GM04504 (cell line): ENCODE results near the gene SH3RF2.
A peak's percentile ranks its signal among the peaks of the same experiment; 100 is the strongest.
"Not testable (repeated sequence)": the region's sequence is repeated elsewhere in the genome, so short reads cannot be mapped to it uniquely, and the experiment has no call there.

Experiments used
- DNase-seq: peaks from one replicate; pipeline ENCODE4 v3.0.0-alpha.2; 2012; ENCODE audit warnings: low read depth

SH3RF2 gene

DNA sequence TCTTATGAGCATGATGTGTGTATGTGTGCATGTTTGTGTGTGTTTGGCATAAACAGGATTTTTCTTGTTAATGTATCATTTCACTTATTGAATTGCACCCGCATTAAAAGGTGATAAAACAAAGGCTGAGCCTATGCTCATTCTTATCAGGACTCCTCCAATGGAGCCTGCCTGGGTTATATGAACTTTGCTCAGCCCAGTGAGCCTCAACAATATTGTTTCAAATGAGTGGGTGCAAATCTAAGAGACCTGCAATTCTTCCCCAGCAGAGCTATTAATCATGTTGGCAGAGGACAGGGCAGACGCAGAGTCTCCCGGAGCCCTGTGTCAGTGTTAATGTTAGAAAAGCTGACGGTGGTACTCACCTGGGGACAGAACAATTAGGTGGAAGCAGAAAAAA, 71.6 kb downstream of the SH3RF2 start:
- no peak for DNase-seq

DNA sequence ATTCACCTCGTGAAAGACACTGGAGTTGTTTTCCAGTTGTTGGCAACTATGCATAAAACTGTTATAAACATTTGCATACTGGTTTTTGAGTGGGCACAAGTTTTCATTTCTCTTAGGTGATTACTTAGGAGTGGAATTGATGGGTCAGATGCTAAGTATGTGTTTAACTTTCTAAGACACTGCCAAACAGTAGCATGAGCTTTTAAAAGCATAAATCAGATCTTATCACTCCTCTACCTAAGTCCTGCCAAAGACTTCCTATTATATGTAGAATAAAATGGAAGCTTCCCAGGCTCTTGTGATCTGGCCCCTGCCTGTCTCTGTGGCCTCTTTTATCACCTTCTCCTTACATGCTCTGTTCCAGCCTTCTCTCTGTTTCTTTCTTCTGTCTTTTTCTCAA, 72.6 kb downstream of the SH3RF2 start:
- DNase-seq: no peak

DNA sequence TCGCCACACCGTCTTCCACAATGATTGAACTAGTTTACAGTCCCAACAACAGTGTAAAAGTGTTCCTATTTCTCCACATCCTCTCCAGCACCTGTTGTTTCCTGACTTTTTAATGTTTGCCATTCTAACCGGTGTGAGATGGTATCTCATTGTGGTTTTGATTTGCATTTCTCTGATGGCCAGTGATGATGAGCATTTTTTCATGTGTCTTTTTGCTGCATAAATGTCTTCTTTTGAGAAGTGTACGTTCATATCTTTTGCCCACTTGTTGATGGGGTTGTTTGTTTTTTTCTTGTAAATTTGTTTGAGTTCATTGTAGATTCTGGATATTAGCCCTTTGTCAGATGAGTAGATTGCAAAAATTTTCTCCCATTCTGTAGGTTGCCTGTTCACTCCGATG, 74.1 kb downstream of the SH3RF2 start:
- not testable (repeated sequence) for DNase-seq

DNA sequence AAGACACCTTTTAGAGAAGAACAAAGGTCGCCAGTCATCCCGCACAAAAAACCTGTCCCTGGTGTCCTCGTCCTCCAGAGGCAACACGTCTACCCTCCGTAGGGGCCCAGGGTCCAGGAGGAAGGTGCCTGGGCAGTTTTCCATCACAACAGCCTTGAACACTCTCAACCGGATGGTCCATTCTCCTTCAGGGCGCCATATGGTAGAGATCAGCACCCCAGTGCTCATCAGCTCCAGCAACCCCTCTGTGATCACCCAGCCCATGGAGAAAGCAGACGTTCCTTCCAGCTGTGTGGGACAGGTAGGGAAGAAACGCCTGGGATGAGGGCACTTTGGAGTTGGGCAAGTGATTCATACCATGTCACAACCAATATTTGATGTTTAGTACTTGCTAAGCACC, 77.4 kb downstream of the SH3RF2 start:
- DNase-seq: no peak

DNA sequence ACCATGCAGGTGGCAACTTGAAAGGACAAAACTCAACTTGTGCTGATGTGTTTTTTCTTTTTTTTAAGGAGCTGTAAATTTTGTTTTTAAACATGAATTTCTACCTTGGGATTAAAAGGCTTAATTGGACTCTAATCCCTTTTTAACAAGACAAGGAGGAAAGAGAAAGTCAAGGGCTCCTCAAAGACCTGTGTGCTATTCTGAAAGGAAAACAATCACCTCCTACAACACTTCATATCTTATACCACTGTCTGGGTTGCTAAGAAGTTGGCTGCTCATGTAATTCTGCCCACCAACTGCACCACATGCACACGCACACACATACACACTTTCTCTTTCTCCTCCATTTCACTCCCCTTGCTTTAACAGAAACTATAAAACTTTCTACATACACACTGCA, 78.6 kb downstream of the SH3RF2 start:
- DNase-seq: no peak

DNA sequence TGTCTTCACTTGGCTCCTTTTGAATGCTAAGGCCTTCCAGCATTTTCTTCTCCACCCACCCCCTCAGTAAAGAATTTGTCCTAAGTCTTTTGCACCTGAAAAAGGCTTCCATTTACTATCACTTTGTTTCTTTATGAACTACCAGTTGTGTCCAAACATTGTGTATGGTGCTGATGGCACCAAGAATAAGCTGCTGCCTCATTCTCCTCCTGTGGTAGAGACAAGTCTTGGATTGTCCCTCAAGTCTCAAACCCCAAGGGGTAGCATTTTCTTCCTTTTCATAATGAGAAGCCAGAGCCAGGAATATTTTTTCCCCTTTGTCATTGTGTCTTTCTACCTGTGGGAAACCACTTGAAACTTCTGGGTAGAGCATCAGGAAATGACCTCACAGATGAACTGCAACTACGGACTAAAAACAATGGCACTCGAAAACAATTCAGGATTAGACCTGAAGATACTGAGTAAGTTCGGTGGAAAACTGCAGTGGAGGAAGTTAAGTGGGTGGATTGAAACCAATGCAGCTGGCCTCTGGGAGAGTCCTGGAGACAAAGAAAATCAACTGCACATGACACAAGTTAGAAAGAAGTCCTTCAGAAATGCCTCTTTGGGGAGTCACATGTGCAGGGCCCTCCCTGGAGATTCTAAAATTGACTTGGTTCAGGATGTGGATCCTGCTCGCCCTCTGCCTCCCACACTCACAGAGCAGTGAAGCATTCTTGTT, 80.5 kb downstream of the SH3RF2 start:
- no peak for DNase-seq

DNA sequence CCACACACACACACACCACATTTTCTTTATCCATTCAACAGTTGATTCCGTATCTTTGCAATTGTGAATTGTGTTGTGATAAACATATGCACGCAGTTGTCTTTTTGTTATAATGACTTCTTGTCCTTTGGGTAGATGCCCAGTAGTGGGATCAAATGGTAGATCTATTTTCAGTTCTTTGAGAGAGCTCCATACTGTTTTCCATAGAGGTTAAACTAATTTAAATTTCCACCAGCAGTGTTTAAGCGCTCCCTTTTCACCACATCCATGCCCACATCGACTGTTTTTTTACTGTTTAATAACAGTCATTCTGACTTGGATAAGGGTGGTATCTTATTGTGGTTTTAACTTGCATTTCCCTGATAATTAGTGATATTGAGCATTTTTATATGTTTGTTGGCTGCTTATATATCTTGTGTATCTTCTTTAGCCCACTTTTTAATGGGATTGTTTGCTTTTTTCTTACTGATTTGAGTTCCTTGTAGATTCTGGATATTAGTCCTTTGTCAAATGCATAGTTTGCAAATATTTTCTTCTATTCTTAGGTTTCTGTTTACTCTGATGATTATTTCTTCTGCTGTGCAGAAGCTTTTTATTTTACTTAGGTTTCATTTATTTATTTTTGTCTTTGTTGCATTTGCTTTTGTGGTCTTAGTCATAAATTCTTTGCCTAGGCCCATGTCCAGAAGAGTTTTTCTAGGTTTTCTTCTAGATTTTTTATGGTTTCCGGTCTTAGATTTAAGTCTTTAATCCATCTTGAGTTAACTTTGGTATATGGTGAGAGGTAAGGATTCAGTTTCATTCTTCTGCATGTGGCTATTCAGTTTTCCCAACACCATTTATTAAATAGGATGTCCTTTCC, 82.4 kb downstream of the SH3RF2 start:
- no peak for DNase-seq

DNA sequence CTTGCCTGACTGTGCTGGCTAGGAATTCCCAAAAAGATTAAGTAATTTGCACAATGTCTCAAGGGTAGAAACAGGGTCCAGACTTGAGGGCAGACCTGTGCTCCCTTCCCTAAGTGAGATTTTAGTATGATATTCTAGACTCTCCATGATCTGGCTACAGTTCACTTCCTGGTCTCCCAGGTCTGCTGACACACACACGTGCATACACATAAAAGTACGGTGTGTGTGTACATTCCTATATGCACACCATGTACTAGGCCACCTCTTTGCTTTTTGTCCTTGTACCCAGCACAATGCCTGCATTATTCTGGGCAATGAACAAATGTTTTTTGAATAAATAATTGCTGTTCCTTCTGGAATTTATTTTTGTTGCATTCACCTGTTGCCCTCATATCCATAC, 83.7 kb downstream of the SH3RF2 start:
- no peak for DNase-seq

DNA sequence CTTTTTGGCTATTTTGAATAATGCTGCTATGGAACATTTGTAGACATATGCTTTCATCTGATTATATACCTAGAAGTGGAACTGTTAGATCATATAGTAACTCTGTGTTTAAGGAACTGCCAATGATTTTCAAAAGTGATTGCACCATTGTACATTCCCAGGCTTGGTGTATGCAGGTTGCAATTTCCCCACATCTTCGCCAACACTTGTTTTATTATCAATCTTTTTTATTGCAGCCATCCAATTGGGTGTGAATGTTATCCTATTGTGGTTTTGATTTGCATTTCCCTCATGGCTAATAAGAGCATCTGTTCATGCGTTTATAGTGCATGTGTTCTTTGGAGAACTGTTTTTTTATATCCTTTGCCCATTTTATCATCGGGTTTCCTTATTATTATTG, 87.7 kb downstream of the SH3RF2 start:
- DNase-seq: no peak

DNA sequence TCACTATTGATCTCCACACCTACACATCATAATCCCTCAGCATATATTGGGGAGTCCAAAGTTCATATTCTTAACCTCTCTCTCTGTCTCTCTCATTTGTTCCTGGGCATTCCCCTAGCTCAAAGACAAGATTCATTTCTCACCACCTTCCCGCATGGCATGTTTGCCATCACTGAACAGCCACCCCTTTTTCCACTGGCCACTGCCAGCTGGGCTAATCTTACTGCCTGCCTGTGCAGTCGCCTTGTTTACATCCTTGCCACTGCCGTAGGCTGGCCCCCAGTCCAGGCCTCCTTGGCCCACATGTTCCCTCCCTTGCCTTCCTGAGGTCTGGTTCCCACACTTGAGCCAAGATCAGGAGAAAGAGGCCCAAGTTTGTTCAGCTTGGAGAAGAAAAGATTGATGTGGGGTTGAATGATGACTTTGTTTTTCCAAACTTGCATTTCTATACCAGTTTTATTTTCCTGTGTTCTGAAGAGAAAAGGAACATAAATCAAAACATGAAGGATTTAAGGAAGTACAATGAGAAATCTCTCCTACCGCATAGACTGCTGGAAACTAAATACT, 88.8 kb downstream of the SH3RF2 start:
- no peak for DNase-seq

DNA sequence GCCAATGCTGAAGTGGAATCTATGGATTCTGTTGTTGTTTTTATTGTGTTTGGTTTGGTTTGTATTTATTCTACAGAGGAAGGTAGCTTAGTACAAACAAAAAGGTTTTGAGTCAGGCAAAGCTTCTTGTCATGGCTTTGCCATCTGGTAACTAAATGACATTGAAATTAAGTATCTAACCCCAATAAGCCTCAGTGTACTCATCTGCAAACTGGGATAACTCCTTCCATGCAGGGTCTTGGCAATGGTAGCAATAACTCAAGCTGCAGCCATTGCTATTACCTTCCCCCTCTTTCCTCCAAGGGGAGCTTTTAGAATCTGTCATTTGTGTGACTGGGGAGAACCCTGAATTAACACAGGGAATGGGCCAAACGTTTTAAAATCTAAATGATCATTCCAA, 89.3 kb downstream of the SH3RF2 start:
- DNase-seq: no peak

DNA sequence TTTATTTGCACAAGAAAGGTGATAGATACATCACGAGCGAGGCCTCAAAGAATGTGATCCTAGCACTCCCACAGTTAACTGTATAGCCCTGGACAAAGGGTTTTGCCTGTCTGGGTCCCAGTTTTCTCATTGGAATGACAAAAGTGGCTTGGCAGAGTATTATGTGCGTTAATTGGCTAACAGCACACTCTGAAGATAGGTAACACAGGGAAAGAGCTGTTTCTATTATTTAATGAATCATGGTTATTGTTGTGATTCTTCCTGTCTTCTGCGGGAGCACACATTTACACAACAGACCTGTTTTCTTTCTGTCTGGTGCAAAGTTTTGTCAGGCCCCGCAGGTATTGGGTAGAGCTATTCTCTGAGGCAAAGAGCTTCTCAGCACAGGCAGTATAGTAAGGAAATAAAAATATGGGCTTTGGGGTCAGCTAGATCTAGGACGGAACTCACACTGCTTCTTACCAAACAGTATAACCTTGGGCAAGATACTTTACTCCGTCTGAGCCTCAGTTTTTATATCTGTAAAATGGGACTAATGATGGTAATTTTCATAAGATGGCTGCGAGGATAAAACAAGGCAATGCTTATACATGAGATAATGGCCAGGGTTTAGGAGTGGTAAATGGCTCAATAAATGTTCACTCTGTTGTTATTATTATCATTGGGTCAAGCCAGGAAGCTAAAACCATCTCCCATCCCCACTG, 90.1 kb downstream of the SH3RF2 start:
- DNase-seq: no peak

DNA sequence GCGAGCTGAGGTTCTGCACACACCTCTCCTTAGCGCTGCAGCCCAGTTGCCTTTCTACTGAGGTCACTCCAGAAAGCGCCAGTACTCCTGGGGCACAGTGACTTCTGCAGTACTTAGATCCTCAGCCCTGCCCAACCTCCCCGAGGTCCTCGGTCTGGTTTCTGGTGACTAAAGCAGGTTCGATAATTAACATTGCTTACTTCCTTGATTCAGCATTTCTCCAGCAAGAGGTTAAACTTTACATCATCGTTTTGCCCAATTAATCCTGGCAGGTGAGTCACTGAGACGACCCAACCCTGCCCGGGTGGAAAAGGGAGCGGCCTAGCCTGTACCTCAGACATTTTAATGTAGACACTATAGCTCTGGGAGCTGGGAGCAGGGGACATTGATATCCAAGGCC, 91.4 kb downstream of the SH3RF2 start:
- DNase-seq: no peak

DNA sequence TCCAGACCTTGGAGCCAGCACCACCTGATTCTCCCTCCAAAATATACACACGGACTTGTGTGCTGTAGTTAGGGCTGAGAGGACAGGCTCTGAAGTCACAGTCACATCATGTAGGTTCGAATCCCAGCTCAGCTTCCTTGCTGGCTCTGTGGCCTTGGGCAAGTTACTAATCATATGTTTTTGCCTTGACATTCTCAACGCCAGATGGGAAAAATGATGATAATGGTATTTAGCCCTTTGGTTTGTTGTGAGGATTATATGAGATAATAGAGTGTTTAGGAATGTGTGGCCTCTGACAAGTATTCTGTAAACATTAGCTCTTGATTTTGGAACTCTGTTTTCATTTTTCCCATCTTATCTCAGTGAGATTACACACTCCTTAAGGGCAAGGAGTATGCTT, 96.5 kb downstream of the SH3RF2 start:
- DNase-seq: no peak

DNA sequence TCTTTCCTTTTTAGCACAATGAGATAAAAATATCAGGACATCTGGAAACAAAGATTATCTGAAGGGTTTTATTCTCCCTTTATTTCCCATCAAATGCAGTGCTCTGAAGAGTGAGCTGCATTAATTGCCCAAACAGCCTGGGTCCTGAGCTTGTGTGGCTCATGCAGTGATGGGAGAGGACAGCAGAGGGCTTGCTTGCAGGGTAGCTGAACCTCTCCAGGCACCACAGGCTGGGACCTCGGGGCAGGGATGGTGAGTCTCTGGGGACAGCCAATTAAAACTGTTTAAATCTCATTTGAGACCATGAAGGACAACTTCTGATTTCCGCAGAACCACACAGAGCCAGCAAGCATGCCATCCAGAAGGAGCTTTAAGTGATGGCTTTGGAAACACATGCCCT, 97.7 kb downstream of the SH3RF2 start:
- DNase-seq: no peak

DNA sequence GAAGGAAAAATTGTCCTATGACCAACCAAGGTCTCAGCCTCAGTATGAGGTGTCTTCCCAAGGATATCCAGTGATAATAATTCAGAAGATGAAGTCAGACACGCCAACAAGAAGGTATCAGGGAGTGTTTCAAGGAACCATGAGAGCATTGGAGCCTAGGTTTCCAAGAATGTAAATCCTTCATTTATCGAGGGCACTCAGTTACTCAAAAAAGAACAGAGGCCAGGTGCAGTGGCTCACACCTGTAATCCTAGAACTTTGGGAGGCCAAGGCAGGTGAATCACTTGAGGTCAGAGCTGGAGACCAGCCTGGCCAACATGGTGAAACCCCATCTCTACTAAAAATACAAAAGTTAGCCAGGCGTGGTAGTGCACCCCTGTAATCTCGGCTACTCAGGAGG, 98.2 kb downstream of the SH3RF2 start:
- DNase-seq: no peak

DNA sequence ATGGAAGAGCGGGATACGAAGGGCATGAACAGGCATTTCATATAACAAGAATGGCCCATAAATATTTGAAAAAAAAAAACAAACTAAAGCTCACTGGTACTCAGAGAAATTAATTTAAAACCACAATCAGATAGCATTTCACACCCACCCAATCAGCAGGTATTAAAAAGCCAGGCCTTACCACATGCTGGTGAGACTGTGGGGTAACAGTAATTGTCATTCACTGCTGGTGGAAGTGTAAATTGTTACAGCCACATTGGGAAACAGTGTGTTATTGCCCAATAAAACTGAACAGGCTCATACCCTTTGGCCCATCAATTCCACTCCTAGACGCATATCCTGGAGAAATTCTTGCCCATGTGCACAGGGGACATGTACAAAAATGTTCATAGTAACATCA, 103.0 kb downstream of the SH3RF2 start:
- DNase-seq: no peak

DNA sequence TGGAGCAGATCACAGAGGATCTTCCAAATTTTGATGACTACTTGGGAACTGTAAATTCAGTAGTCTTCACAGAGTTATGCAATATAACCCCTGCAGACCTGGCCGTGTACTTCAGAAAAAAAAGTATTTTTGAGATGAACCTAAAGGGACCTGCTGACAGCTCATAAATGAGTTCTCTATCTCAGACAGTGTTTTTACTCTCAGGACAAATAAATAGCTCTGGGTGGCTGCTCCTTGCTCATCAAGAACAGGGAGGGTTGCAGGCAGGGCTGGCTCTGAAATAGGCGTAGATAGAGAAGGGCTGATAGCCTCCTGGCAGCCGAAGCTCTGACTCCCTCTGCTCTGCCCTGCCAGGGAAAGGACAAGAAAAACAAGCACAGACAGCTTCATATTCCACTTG, 104.1 kb downstream of the SH3RF2 start:
- DNase-seq: no peak

DNA sequence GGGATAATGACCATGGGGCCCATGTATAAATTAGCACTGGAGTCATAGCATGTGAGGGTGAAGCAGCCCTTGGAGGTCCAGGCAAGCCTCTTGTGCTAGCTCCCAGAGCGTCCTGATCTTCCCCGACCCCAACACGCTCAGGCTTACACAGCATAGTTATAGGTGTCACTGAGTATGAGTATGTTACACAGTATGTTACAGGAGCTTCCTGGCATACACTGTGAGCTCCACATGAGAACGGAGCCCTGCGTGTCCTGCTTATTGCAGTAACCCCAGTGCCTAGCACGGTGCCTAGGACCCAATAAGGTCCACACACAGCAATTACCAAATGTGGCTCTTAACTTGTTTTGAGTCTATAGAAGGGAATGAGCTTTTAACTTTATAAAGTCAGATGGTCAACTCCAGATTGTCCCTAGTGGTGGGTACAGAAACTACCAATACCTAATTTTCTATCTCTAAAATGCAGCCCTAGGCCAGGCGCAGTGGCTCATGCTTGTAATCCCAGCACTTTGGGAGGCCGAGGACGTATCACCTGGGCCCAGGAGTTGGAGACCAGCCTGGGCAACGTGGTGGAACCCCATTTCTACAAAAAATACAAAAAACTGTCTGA, 104.9 kb downstream of the SH3RF2 start:
- no peak for DNase-seq

DNA sequence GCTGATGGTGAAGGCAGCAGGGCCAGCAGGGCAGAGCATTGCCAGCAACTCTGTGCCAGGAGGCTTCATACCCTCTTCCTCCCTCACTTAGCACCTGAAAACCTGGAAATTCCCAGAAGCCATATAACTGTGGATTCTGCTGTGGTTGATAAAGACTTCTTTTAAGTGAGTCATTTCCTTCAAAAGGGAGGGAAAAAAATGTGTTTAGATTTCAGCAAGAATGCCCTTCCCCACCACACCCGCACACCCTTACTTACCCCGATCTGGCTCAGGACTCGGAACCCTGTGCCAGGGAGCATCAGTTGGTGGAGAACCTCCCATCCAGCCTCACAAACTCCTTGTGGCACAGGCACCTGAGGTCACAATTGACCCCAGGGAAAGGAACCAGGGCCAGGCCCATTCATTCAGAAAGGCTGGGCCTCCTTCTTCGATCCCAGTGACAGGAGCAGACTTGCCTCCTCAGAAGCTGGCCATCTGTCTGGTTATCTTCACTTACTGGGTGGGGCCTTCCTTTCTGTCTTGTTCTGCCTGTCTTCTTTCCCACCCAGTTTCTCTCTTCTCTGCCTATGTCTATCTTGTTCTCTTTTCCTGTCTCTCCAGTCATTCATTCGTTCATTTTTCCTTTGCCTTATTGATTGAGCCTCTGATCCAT, 106.4 kb downstream of the SH3RF2 start:
- DNase-seq: peak; percentile 6

DNA sequence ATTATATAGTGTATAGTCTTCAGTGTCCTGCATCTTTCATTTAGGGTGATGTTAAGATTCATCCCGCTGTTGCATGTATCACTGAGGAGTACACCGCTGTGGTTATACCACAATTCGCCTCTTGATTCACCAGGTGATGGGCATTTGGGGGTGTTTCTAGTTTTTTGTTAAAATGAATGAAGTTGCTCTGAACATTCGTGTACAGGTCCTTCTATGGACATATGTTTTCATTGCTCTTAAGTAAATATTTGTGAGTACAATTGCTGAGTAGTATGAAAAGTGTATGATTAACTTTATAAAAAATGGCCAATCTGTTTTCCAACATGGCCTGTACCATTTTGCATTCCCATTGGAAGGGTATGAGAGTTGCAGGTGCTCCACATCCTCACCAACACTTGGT, 107.3 kb downstream of the SH3RF2 start:
- DNase-seq: no peak

DNA sequence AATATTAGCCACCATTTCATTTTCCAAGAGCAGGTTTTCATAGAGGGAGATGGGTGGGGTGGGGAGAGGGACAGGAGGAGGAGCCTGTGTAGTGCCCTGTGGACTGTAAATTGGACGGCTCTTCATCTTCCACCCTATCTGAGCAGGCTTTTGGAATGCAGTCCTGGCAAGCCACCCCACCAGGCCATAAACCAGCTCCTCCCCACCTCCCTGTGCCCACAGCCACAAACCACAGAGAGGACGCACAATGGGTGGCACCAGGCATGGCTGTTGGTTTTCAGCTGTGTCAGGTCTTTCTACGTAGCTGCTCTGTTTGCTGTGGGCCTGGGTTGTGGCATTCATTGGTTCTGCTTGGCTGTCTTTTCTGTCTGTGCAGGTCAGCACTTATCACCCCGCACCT, 111.0 kb downstream of the SH3RF2 start:
- no peak for DNase-seq
